Esophagus (tissue), 2 donors: Measurements from ENCODE around the gene SLC39A10. TPM values are rescaled to one million over a fixed set of nuclear protein-coding genes. Genes with fewer than 3 reads are reported as not detected.
A peak's percentile ranks its signal among the peaks of the same experiment; 100 is the strongest.

ENCODE experiments used
- H3K27ac ChIP-seq, 2 donors: one replicate each; pipeline ENCODE4 v1.5.1; 2013; ENCODE audit warnings: low read depth in 2 of 2, mild to moderate bottlenecking in 2 of 2, inconsistent platforms in 1 of 2, low read length in 1 of 2, moderate library complexity in 1 of 2
- H3K27me3 ChIP-seq, 2 donors: one replicate each; pipeline ENCODE4 v1.6.1; 2013; ENCODE audit warnings: low read length in 2 of 2, control low read depth in 1 of 2, mild to moderate bottlenecking in 1 of 2; ENCODE audit not compliant: insufficient read depth in 2 of 2, control insufficient read depth in 1 of 2
- H3K36me3 ChIP-seq, 2 donors: one replicate each; pipeline ENCODE4 v1.6.1; 2013; ENCODE audit warnings: low read length in 1 of 2; ENCODE audit not compliant: control insufficient read depth in 2 of 2, insufficient read depth in 2 of 2
- H3K4me1 ChIP-seq, 2 donors: one replicate each; pipeline ENCODE4 v1.6.1; 2013; ENCODE audit warnings: low read length in 1 of 2; ENCODE audit not compliant: control insufficient read depth in 2 of 2, insufficient read depth in 2 of 2
- H3K4me3 ChIP-seq, 2 donors: one replicate each; pipeline ENCODE4 v1.5.1; 2013; ENCODE audit warnings: low read length in 2 of 2, mild to moderate bottlenecking in 2 of 2, low read depth in 1 of 2, moderate library complexity in 1 of 2
- H3K9me3 ChIP-seq, 2 donors: one replicate each; pipeline ENCODE4 v1.6.1; 2013; ENCODE audit warnings: mild to moderate bottlenecking in 2 of 2, low read depth in 1 of 2, low read length in 1 of 2, moderate library complexity in 1 of 2; ENCODE audit not compliant: control insufficient read depth in 2 of 2, insufficient read depth in 1 of 2
- WGBS, 2 donors: extraction: QIAGEN DNeasy Blood & Tissue Kit; methylation state at CpG; one replicate each; pipeline ENCODE4 v1.1.7; 2013; 5-methylcytosine and 5-hydroxymethylcytosine counted together
- polyA plus RNA-seq, 2 donors: library from polyadenylated mRNA; stranded (reverse); fragments of 200-250 nt; gene quantifications; one replicate each; pipeline ENCODE4 v1.2.3, GENCODE V29; 2013
- donor health status: healthy with polysubstance abuse.
- donor health status: Bipolar disorder and iron deficiency.

The SLC39A10 gene
- 1 to 10 TPM; 1.8 to 2.1 TPM for polyA plus RNA-seq

DNA sequence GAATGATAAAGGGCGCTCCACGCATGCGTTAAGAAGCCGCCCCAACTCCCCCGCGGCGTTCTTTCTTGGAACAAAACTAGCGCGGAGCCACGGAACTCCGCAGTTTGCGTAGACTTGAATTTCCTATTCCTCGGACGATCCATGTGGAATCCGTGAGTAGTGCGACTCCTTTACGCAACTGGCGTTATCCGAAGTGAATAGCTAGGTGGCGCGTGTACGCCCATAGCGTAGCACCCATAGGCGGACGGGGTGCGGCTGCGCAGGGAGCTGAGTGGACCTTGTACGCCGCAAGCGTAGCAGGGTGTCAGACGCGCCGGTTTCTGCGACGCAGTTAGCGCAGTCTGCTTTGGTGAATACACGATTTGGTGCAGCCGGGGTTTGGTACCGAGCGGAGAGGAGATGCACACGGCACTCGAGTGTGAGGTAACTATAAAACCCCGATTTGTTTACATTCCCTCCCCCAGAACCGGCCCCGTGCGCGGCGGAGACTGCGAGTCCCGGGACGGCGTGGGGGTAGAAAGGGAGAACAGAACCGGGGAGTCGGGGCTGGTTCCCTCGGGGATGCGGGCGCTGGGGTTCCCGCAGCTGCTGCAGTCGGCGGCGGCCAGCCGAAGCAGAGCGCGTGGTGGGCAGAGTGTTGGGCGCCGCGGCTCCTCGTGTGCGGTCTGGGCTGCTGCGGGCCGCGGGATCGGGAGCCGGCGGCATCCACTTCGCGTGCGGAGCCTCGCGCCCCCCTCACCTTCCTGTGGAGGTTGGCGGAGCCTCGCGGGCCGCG lies at the start of gene SLC39A10:
SLC39A10 (plus strand) TSS at position 368 of the 775 bp plus-strand sequence. CDS start 22,817 bp downstream, outside the sequence.
- peak within 1 kb of the TSS; percentile 96 to 97 for H3K27ac ChIP-seq
- no peaks in the 10 kb centered on the region for H3K9me3 ChIP-seq
- H3K27me3 ChIP-seq: no peaks in the 10 kb centered on the region
- no peaks in the 10 kb centered on the region for H3K4me1 ChIP-seq
- peak within 1 kb of the TSS; percentile 84 to 91 for H3K4me3 ChIP-seq
- H3K36me3 ChIP-seq: no peaks in the 10 kb centered on the region
- WGBS, 2 donors: 0 to 1% methylated on average over 80 to 85 of the region's 85 CpGs

- 80 to 82% methylated on average over 7 of the region's 7 CpGs for WGBS, 2 donors
- H3K4me1 ChIP-seq: no peaks in the 10 kb centered on the region
- H3K27me3 ChIP-seq: no peaks in the 10 kb centered on the region
- H3K4me3 ChIP-seq: no peak overlapping the region
- H3K36me3 ChIP-seq: no peaks in the 10 kb centered on the region
- no peak overlapping the region for H3K27ac ChIP-seq
- no peaks in the 10 kb centered on the region for H3K9me3 ChIP-seq
Observed at GRCh38 chr2:195608768-195609454, 48.1 kb upstream of the SLC39A10 start.

DNA sequence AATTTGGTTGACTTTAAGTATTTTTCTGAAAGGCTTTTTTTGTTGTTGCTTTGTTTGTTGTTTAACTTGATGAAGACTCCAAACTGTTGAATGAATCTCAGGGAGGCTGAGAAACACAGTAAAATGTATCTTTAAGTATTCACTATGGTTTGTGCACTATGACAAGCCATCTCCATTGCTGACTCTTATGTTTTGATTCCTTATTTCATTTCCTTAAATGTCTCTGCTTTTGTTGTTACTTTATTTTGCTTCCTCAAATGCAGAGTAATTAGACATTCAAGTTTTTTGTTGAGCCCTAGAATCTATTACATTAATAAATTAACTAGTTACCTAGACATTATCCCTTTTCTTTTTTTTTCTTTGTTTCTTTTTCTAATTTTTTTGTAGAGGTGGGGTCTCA lies 46.3 kb upstream of the SLC39A10 start:
- Histone ChIP-seq H3K36me3 (no peaks in the 10 kb centered on the region), H3K4me3 (no peak overlapping the region), H3K27ac (no peak overlapping the region), H3K9me3 (no peaks in the 10 kb centered on the region), H3K4me1 (no peaks in the 10 kb centered on the region), H3K27me3 (no peaks in the 10 kb centered on the region)

DNA sequence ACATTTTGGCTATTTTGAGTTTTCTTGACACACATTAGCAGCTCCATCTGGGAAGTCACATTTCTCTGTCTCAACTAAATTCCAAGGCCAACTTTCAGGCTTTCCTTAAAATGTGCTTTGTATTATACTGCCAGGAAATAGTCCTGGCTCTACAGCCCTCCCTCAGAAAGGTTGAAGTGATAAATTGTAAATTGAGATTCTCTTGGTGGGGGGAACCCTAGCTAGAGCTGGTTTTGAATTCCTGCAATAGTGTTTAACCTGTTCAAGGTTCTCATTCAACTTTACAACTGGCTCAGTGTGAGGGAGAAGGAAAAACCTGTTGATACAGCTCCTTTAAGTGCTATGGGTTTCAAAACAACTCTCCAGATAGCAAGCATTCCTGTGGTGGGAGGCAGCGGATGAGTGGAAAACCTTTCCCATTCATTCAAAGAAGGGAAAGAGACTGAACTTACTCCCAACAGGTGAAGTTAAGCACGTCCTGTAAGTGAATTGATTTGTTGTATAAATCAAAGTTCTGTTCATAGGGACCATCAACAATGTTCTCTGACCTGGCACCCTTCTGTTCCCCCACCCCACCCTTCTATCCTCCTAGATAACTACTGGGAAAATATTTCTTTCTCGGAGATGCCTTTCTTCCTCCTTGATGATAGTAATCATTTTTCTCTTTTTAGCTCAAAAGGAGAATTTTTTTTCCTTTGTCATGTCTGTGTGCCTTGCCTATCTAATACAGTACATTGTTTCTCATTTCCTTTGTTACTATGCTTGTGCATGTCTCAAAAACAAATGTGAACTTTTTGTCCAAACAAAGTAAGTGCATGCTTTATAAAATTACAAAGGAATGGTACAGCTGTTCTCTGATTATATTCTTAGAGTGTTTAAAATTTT lies 44.2 kb upstream of the SLC39A10 start:
- Histone ChIP-seq H3K4me3 (no peak overlapping the region), H3K9me3 (no peaks in the 10 kb centered on the region), H3K4me1 (no peaks in the 10 kb centered on the region), H3K27ac (no peak overlapping the region), H3K36me3 (no peaks in the 10 kb centered on the region), H3K27me3 (no peaks in the 10 kb centered on the region)
- WGBS, 2 donors: 19 to 28% methylated on average over 3 of the region's 3 CpGs

DNA sequence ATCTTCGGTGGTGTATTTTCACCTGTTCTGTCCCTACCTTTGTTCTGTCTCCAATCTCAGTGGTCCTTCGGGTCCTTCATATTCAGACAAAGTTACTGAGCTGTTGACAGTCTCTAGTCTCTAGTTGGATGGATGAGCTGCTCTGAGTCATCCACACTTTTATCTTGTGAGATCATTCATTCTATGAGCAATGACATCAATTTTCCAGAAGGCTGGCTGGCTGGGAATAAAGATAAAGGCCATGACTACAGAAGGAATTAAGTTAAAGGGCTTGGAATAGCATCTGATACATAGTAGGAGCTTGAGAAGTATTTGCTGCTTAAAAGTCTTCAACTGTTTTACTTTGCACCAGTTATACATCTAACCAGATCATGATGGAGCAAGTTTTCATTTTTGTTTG lies 43.1 kb upstream of the SLC39A10 start:
- Histone ChIP-seq H3K4me1 (no peaks in the 10 kb centered on the region), H3K27me3 (no peaks in the 10 kb centered on the region), H3K27ac (no peak overlapping the region), H3K9me3 (no peaks in the 10 kb centered on the region), H3K36me3 (no peaks in the 10 kb centered on the region), H3K4me3 (no peak overlapping the region)
- WGBS, 2 donors: 47 to 58% methylated on average over 2 of the region's 2 CpGs

GRCh38 chr2:195619590-195619989 lies 37.4 kb upstream of the SLC39A10 start:
- Histone ChIP-seq H3K27me3 (no peaks in the 10 kb centered on the region), H3K27ac (no peak overlapping the region), H3K9me3 (no peaks in the 10 kb centered on the region), H3K4me3 (no peak overlapping the region), H3K36me3 (no peaks in the 10 kb centered on the region), H3K4me1 (no peaks in the 10 kb centered on the region)
- WGBS, 2 donors: 98% methylated on average over 3 of the region's 3 CpGs

GRCh38 chr2:195620501-195620900 lies 36.5 kb upstream of the SLC39A10 start:
- 85 to 86% methylated on average over 3 of the region's 3 CpGs for WGBS, 2 donors

DNA sequence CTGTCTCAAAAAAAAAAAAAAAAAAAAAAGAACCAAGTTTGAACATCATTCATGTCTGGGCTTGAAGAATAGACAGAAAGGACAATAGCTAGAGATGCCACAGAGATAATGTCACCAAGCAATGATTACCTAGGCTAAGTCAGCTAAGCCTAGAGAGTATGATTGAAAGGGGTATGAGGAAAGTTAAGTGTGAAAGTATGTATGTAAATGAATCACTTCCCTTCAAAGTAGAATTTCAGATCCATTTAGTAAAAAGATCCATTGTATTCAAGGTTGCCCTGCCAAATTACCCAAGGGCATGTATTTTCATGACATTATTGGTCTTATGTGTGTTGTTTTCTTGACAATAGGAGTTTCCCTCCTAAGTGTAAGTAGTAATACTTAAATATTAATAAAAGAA lies 34.1 kb upstream of the SLC39A10 start:
- no peaks in the 10 kb centered on the region for H3K36me3 ChIP-seq
- H3K4me1 ChIP-seq: no peaks in the 10 kb centered on the region
- no peak overlapping the region for H3K27ac ChIP-seq
- H3K9me3 ChIP-seq: no peaks in the 10 kb centered on the region
- H3K27me3 ChIP-seq: no peaks in the 10 kb centered on the region
- no peak overlapping the region for H3K4me3 ChIP-seq

More at GRCh38 chr2:195620501-195620900, 36.5 kb upstream of the SLC39A10 start:
- Histone ChIP-seq H3K9me3 (no peaks in the 10 kb centered on the region), H3K27ac (no peak overlapping the region), H3K36me3 (no peaks in the 10 kb centered on the region), H3K27me3 (no peaks in the 10 kb centered on the region), H3K4me1 (no peaks in the 10 kb centered on the region), H3K4me3 (no peak overlapping the region)

DNA sequence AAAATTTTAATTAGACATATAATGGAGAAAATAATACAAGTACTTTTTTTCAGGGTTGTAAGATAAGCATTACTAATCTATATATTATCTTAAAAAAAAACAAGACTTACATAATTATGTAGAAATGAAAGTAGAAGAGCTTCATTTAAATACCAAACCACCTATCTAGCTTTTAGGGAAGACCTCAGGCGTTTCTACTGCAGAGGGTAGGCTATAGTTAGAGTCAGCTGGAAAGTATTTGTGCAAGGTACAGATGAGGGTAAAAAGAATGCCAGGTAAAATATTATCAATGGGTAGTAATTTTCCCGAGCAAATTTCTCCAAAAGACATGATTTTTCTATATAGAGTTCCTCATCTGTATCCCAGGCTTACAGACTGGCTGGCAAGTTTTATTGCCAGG lies 30.5 kb upstream of the SLC39A10 start:
- Histone ChIP-seq H3K4me3 (no peak overlapping the region), H3K27me3 (no peaks in the 10 kb centered on the region), H3K36me3 (no peaks in the 10 kb centered on the region), H3K27ac (no peak overlapping the region), H3K4me1 (no peaks in the 10 kb centered on the region), H3K9me3 (no peaks in the 10 kb centered on the region)
- WGBS, 2 donors: 81 to 87% methylated on average over 2 of the region's 2 CpGs
